ENCODE results near the gene RTP4. TPM values are rescaled to one million over a fixed set of nuclear protein-coding genes. Genes with fewer than 3 reads are reported as not detected.
A peak's percentile ranks its signal among the peaks of the same experiment; 100 is the strongest.

The RTP4 gene
- total RNA-seq, 3 donors from 2014 or later: 1.2 to 1.5 (median 1.3) TPM

- Mint-ChIP-seq H3K36me3 (ENCODE audit: insufficient read depth) (no peaks in the 10 kb centered on the region), H3K4me1 (ENCODE audit: low read depth) (no peaks in the 10 kb centered on the region), H3K4me3 (no peak overlapping the region), H3K9me3 (no peaks in the 10 kb centered on the region), H3K27me3 (ENCODE audit: low read depth) (peaks cover 2% of the 10 kb centered on the region)
- DNase-seq (no peak), ATAC-seq (no peak)
These were observed 15.3 kb upstream of the RTP4 start for GRCh38 chr3:187352581-187353575.

GRCh38 chr3:187358068-187358467 lies 10.1 kb upstream of the RTP4 start:
- H3K9me3 Mint-ChIP-seq: no peaks in the 10 kb centered on the region
- H3K4me1 Mint-ChIP-seq (ENCODE audit: low read depth): peaks cover 4% of the 10 kb centered on the region
- ATAC-seq (no peak), DNase-seq (no peak)
- H3K36me3 Mint-ChIP-seq (ENCODE audit: insufficient read depth): no peaks in the 10 kb centered on the region
- no peak overlapping the region for H3K4me3 Mint-ChIP-seq
- no peaks in the 10 kb centered on the region for H3K27me3 Mint-ChIP-seq (ENCODE audit: low read depth)

GRCh38 chr3:187359798-187360486 lies 8.2 kb upstream of the RTP4 start:
- Mint-ChIP-seq H3K9me3 (no peaks in the 10 kb centered on the region), H3K4me3 (no peak overlapping the region), H3K4me1 (ENCODE audit: low read depth) (peaks cover 4% of the 10 kb centered on the region), H3K27me3 (ENCODE audit: low read depth) (no peaks in the 10 kb centered on the region), H3K36me3 (ENCODE audit: insufficient read depth) (no peaks in the 10 kb centered on the region)
- DNase-seq: no peak
- ATAC-seq: no peak

- Mint-ChIP-seq H3K27me3 (ENCODE audit: low read depth) (no peaks in the 10 kb centered on the region), H3K9me3 (no peaks in the 10 kb centered on the region), H3K36me3 (ENCODE audit: insufficient read depth) (no peaks in the 10 kb centered on the region), H3K4me3 (no peak overlapping the region), H3K4me1 (ENCODE audit: low read depth) (peaks cover 4% of the 10 kb centered on the region)
- no peak for ATAC-seq
- DNase-seq: no peak
These were observed 7.6 kb upstream of the RTP4 start for GRCh38 chr3:187360596-187360995.

- Mint-ChIP-seq H3K36me3 (ENCODE audit: insufficient read depth) (no peaks in the 10 kb centered on the region), H3K4me1 (ENCODE audit: low read depth) (peaks cover 4% of the 10 kb centered on the region), H3K4me3 (no peak overlapping the region), H3K9me3 (no peaks in the 10 kb centered on the region), H3K27me3 (ENCODE audit: low read depth) (no peaks in the 10 kb centered on the region)
- ATAC-seq: peak in 1 of 2 donors; percentile 18
- DNase-seq: no peak
These were observed 6.3 kb upstream of the RTP4 start for GRCh38 chr3:187361835-187362234.

- Mint-ChIP-seq H3K4me1 (ENCODE audit: low read depth) (peaks cover 43% of the 10 kb centered on the region), H3K4me3 (peak overlapping the region; percentile 92), H3K27me3 (ENCODE audit: low read depth) (no peaks in the 10 kb centered on the region), H3K36me3 (ENCODE audit: insufficient read depth) (peaks cover 26% of the 10 kb centered on the region), H3K9me3 (no peaks in the 10 kb centered on the region)
- ATAC-seq (peak in 1 of 2 donors; percentile 23), DNase-seq (no peak)
These were observed 553 bp upstream of the RTP4 start for GRCh38 chr3:187367561-187368103.

- Mint-ChIP-seq H3K9me3 (no peaks in the 10 kb centered on the region), H3K36me3 (ENCODE audit: insufficient read depth) (peaks cover 38% of the 10 kb centered on the region), H3K27me3 (ENCODE audit: low read depth) (no peaks in the 10 kb centered on the region), H3K4me1 (ENCODE audit: low read depth) (peaks cover 45% of the 10 kb centered on the region), H3K4me3 (peak overlapping the region; percentile 92)
- ATAC-seq: peak in 1 of 2 donors; percentile 6
- no peak for DNase-seq
These were observed 883 bp downstream of the RTP4 start for GRCh38 chr3:187369089-187369447.

- H3K4me3 Mint-ChIP-seq: peak overlapping the region; percentile 62
- H3K27me3 Mint-ChIP-seq (ENCODE audit: low read depth): no peaks in the 10 kb centered on the region
- peaks cover 48% of the 10 kb centered on the region for H3K4me1 Mint-ChIP-seq (ENCODE audit: low read depth)
- DNase-seq: no peak
- no peak for ATAC-seq
- peaks cover 3% of the 10 kb centered on the region for H3K9me3 Mint-ChIP-seq
- H3K36me3 Mint-ChIP-seq (ENCODE audit: insufficient read depth): peaks cover 48% of the 10 kb centered on the region
These were observed 1.9 kb downstream of the RTP4 start for GRCh38 chr3:187370051-187370450.

- peaks cover 6% of the 10 kb centered on the region for H3K9me3 Mint-ChIP-seq
- H3K36me3 Mint-ChIP-seq (ENCODE audit: insufficient read depth): peaks cover 85% of the 10 kb centered on the region
- no peak overlapping the region for H3K4me3 Mint-ChIP-seq
- DNase-seq (no peak), ATAC-seq (no peak)
- H3K4me1 Mint-ChIP-seq (ENCODE audit: low read depth): peaks cover 33% of the 10 kb centered on the region
- no peaks in the 10 kb centered on the region for H3K27me3 Mint-ChIP-seq (ENCODE audit: low read depth)
These were observed 7.4 kb downstream of the RTP4 start for GRCh38 chr3:187375581-187375980.

- peaks cover 70% of the 10 kb centered on the region for H3K36me3 Mint-ChIP-seq (ENCODE audit: insufficient read depth)
- peaks cover 16% of the 10 kb centered on the region for H3K4me1 Mint-ChIP-seq (ENCODE audit: low read depth)
- H3K4me3 Mint-ChIP-seq: no peak overlapping the region
- DNase-seq: no peak
- H3K27me3 Mint-ChIP-seq (ENCODE audit: low read depth): no peaks in the 10 kb centered on the region
- H3K9me3 Mint-ChIP-seq: peaks cover 6% of the 10 kb centered on the region
- no peak for ATAC-seq
These were observed 9.7 kb downstream of the RTP4 start for GRCh38 chr3:187377842-187378241.

GRCh38 chr3:187382609-187383151 lies 14.5 kb downstream of the RTP4 start:
- ATAC-seq: no peak
- H3K36me3 Mint-ChIP-seq (ENCODE audit: insufficient read depth): peaks cover 34% of the 10 kb centered on the region
- no peaks in the 10 kb centered on the region for H3K27me3 Mint-ChIP-seq (ENCODE audit: low read depth)
- H3K4me1 Mint-ChIP-seq (ENCODE audit: low read depth): peaks cover 2% of the 10 kb centered on the region
- H3K4me3 Mint-ChIP-seq: no peak overlapping the region
- H3K9me3 Mint-ChIP-seq: peaks cover 24% of the 10 kb centered on the region
- DNase-seq: no peak

- peaks cover 29% of the 10 kb centered on the region for H3K9me3 Mint-ChIP-seq
These were observed 15.1 kb downstream of the RTP4 start for GRCh38 chr3:187383246-187383645.

GRCh38 chr3:187385296-187385695 lies 17.1 kb downstream of the RTP4 start:
- Mint-ChIP-seq H3K4me1 (ENCODE audit: low read depth) (no peaks in the 10 kb centered on the region), H3K9me3 (peaks cover 50% of the 10 kb centered on the region), H3K4me3 (no peak overlapping the region), H3K36me3 (ENCODE audit: insufficient read depth) (peaks cover 15% of the 10 kb centered on the region), H3K27me3 (ENCODE audit: low read depth) (peaks cover 5% of the 10 kb centered on the region)
- DNase-seq (no peak), ATAC-seq (no peak)

More at GRCh38 chr3:187383246-187383645, 15.1 kb downstream of the RTP4 start:
- H3K4me3 Mint-ChIP-seq: no peak overlapping the region
- no peak for DNase-seq
- peaks cover 2% of the 10 kb centered on the region for H3K27me3 Mint-ChIP-seq (ENCODE audit: low read depth)
- ATAC-seq: no peak
- H3K4me1 Mint-ChIP-seq (ENCODE audit: low read depth): no peaks in the 10 kb centered on the region
- peaks cover 28% of the 10 kb centered on the region for H3K36me3 Mint-ChIP-seq (ENCODE audit: insufficient read depth)

GRCh38 chr3:187396661-187397060 lies 28.5 kb downstream of the RTP4 start:
- ATAC-seq (no peak), DNase-seq (no peak)
- Mint-ChIP-seq H3K9me3 (peaks cover 7% of the 10 kb centered on the region), H3K4me3 (no peak overlapping the region), H3K27me3 (ENCODE audit: low read depth) (peaks cover 13% of the 10 kb centered on the region), H3K36me3 (ENCODE audit: insufficient read depth) (no peaks in the 10 kb centered on the region), H3K4me1 (ENCODE audit: low read depth) (no peaks in the 10 kb centered on the region)

Data from activated T-cell treated with anti-CD3 and anti-CD28 coated beads, Interleukin-2, amount 50 U/mL, for 4 hours (primary cell).